GM21717 (cell line): ENCODE results near the gene CERS5.

Experiments used
- ATAC-seq: cut with Tn5 transposase; IDR thresholded peaks from one replicate; pipeline ENCODE4 v1.9.1; 2021; ENCODE audit warnings: mild to moderate bottlenecking, moderate library complexity; ENCODE audit not compliant: unreplicated experiment

CERS5 gene

GRCh38 chr12:50142993-50143392 is 24.2 kb downstream of the CERS5 start:
- ATAC-seq: no peak

GRCh38 chr12:50132505-50133135 is 34.5 kb downstream of the CERS5 start:
- no peak for ATAC-seq

- no peak for ATAC-seq
These were observed 37.9 kb downstream of the CERS5 start for GRCh38 chr12:50129290-50129689.

- no peak for ATAC-seq
These were observed 39.6 kb downstream of the CERS5 start for GRCh38 chr12:50127546-50127945.

GRCh38 chr12:50123203-50123602 is 44.0 kb downstream of the CERS5 start:
- ATAC-seq: no peak

- no peak for ATAC-seq
These were observed 45.5 kb downstream of the CERS5 start for GRCh38 chr12:50121641-50122040.

GRCh38 chr12:50120953-50121352 is 46.2 kb downstream of the CERS5 start:
- no peak for ATAC-seq

GRCh38 chr12:50120521-50120920 is 46.6 kb downstream of the CERS5 start:
- ATAC-seq: no peak

- no peak for ATAC-seq
These were observed 47.8 kb downstream of the CERS5 start for GRCh38 chr12:50119387-50119786.

- no peak for ATAC-seq
These were observed 50.0 kb downstream of the CERS5 start for GRCh38 chr12:50117057-50117622.

- ATAC-seq: peak; percentile 2
These were observed 54.5 kb downstream of the CERS5 start for GRCh38 chr12:50112456-50113218.

- ATAC-seq: peak; percentile 81
These were observed 55.3 kb downstream of the CERS5 start, which contains the start of gene COX14 for GRCh38 chr12:50111693-50112455. TSS of gene COX14 (plus strand) at chr12:50112236. CDS start at chr12:50120044, 7,808 bp downstream.

GRCh38 chr12:50111395-50111692 is 55.8 kb downstream of the CERS5 start:
- peak; percentile 1 for ATAC-seq

GRCh38 chr12:50110762-50111351 is 56.3 kb downstream of the CERS5 start:
- no peak for ATAC-seq

- ATAC-seq: no peak
These were observed 56.9 kb downstream of the CERS5 start for GRCh38 chr12:50110127-50110761.

GRCh38 chr12:50109319-50109718 is 57.9 kb downstream of the CERS5 start:
- no peak for ATAC-seq

GRCh38 chr12:50107416-50108268 is 59.5 kb downstream of the CERS5 start:
- ATAC-seq: no peak

- no peak for ATAC-seq
These were observed 60.3 kb downstream of the CERS5 start for GRCh38 chr12:50106907-50107306.

- no peak for ATAC-seq
These were observed 61.2 kb downstream of the CERS5 start for GRCh38 chr12:50105913-50106450.
